HepG2 (cell line): ENCODE results near the gene NABP1. TPM values are rescaled to one million over a fixed set of nuclear protein-coding genes. Genes with fewer than 3 reads are reported as not detected.

Source experiments
- IRF1 ChIP-seq: sonication (generic); formaldehyde crosslinking; IDR thresholded peaks from 2 replicates; pipeline ENCODE4 v1.4.0; 2020; ENCODE audit warnings: low read depth, mild to moderate bottlenecking, missing genetic modification reagents
- SCMH1 ChIP-seq: sonication (generic); formaldehyde crosslinking; IDR thresholded peaks from 2 replicates; pipeline ENCODE4 v1.9.0; 2021; ENCODE audit warnings: missing genetic modification reagents, mild to moderate bottlenecking, borderline replicate concordance
- SPEN ChIP-seq: sonication (generic); formaldehyde crosslinking; IDR thresholded peaks from 2 replicates; pipeline ENCODE4 v1.5.1; 2020; ENCODE audit warnings: low read depth, mild to moderate bottlenecking, missing genetic modification reagents
- ZBTB20 ChIP-seq: sonication (generic); formaldehyde crosslinking; IDR thresholded peaks from 2 replicates; pipeline ENCODE4 v1.8.1; 2023; ENCODE audit warnings: missing genetic modification reagents, low read depth, mild to moderate bottlenecking, borderline replicate concordance
- ZNF138 ChIP-seq: sonication (generic); formaldehyde crosslinking; IDR thresholded peaks from 2 replicates; pipeline ENCODE4 v1.5.0; 2020; ENCODE audit warnings: mild to moderate bottlenecking, low read depth, missing genetic modification reagents
- ZNF737 ChIP-seq: sonication (generic); formaldehyde crosslinking; IDR thresholded peaks from 2 replicates; pipeline ENCODE4 v1.5.0; 2020; ENCODE audit warnings: missing genetic modification reagents, mild to moderate bottlenecking, borderline replicate concordance
- ZNF75D ChIP-seq: sonication (generic); formaldehyde crosslinking; IDR thresholded peaks from 2 replicates; pipeline ENCODE4 v1.8.1; 2023; ENCODE audit warnings: missing genetic modification reagents, mild to moderate bottlenecking, borderline replicate concordance
- ZNF792 ChIP-seq: IDR thresholded peaks from 2 replicates; pipeline ENCODE4 v1.6.1; 2016
- polyA plus RNA-seq, 8 experiments: library from polyadenylated mRNA; depleted of rRNA in 3 of 8; stranded (reverse) in 7 of 8; unstranded in 1 of 8; fragments of >200 nt; fragmentation: Illumina TruSeq in 4 of 8; extraction: Trizol in 4 of 8; gene quantifications; 2 replicates each; pipeline versions ENCODE4 v1.2.1 to v1.2.3, GENCODE V29; 2011 to 2016; ENCODE audit warnings: low read depth in 4 of 8, missing spikeins in 1 of 8, mixed read lengths in 1 of 8; ENCODE audit not compliant: insufficient read depth in 1 of 8
- total RNA-seq, 5 experiments: library from RNA; depleted of rRNA; stranded (reverse); fragments of >200 nt; fragmentation: Illumina TruSeq; extraction: Trizol; gene quantifications; 2 replicates each; pipeline ENCODE4 v1.2.3, GENCODE V29; 2016; ENCODE audit warnings: low read depth in 1 of 5
- TF ChIP-seq, protein P1 (sequence below): sonication (generic); formaldehyde crosslinking; IDR thresholded peaks from 2 replicates; pipeline ENCODE4 v1.5.0; 2020; ENCODE audit warnings: mild to moderate bottlenecking, missing genetic modification reagents, borderline replicate concordance
- TF ChIP-seq, protein P2 (sequence below): sonication (generic); formaldehyde crosslinking; IDR thresholded peaks from 2 replicates; pipeline ENCODE4 v1.5.0; 2020; ENCODE audit warnings: mild to moderate bottlenecking, missing genetic modification reagents, moderate library complexity
- TF ChIP-seq, protein P3 (sequence below), 2 experiments: IDR thresholded peaks; 2 replicates each; pipeline ENCODE4 v1.6.1; 2011 to 2012; ENCODE audit warnings: low read length in 2 of 2, borderline replicate concordance in 1 of 2, low read depth in 1 of 2, mild to moderate bottlenecking in 1 of 2, moderate library complexity in 1 of 2

NABP1 gene
- total and polyA plus RNA-seq, 2 of the 13 experiments (the other 11 are each of a cell fraction or from before 2014, with no cell fraction given): 14.9 to 19.8 TPM

DNA sequence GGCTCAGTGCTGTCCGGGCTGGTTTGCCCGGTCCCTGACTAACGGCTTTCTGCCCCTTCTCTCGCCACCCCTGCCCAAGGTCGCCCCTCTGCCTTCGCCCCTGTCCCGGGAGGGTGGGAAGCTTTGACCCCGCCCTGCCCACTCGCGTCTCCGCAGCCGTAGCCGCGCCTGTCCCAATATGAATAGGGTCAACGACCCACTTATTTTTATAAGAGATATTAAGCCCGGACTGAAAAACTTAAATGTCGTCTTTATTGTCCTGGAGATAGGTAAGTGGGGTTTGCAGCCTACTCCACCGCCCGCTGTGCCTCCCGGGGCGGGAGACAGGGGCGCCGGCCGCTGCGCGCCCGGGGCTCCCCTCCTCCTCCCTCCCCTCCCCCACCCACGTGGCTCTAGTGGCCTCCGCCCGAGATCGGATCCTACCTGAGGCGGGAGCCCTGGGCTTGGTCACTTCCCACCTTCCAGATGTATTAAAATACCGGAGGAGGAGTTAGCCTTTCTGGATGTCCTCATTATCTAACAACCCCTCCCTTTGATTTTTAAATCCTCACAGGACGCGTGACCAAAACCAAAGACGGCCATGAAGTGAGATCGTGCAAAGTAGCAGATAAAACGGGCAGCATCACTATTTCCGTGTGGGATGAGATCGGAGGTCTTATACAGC lies 633 bp downstream of the NABP1 start (continued):
- TF ChIP-seq, protein P1, sequence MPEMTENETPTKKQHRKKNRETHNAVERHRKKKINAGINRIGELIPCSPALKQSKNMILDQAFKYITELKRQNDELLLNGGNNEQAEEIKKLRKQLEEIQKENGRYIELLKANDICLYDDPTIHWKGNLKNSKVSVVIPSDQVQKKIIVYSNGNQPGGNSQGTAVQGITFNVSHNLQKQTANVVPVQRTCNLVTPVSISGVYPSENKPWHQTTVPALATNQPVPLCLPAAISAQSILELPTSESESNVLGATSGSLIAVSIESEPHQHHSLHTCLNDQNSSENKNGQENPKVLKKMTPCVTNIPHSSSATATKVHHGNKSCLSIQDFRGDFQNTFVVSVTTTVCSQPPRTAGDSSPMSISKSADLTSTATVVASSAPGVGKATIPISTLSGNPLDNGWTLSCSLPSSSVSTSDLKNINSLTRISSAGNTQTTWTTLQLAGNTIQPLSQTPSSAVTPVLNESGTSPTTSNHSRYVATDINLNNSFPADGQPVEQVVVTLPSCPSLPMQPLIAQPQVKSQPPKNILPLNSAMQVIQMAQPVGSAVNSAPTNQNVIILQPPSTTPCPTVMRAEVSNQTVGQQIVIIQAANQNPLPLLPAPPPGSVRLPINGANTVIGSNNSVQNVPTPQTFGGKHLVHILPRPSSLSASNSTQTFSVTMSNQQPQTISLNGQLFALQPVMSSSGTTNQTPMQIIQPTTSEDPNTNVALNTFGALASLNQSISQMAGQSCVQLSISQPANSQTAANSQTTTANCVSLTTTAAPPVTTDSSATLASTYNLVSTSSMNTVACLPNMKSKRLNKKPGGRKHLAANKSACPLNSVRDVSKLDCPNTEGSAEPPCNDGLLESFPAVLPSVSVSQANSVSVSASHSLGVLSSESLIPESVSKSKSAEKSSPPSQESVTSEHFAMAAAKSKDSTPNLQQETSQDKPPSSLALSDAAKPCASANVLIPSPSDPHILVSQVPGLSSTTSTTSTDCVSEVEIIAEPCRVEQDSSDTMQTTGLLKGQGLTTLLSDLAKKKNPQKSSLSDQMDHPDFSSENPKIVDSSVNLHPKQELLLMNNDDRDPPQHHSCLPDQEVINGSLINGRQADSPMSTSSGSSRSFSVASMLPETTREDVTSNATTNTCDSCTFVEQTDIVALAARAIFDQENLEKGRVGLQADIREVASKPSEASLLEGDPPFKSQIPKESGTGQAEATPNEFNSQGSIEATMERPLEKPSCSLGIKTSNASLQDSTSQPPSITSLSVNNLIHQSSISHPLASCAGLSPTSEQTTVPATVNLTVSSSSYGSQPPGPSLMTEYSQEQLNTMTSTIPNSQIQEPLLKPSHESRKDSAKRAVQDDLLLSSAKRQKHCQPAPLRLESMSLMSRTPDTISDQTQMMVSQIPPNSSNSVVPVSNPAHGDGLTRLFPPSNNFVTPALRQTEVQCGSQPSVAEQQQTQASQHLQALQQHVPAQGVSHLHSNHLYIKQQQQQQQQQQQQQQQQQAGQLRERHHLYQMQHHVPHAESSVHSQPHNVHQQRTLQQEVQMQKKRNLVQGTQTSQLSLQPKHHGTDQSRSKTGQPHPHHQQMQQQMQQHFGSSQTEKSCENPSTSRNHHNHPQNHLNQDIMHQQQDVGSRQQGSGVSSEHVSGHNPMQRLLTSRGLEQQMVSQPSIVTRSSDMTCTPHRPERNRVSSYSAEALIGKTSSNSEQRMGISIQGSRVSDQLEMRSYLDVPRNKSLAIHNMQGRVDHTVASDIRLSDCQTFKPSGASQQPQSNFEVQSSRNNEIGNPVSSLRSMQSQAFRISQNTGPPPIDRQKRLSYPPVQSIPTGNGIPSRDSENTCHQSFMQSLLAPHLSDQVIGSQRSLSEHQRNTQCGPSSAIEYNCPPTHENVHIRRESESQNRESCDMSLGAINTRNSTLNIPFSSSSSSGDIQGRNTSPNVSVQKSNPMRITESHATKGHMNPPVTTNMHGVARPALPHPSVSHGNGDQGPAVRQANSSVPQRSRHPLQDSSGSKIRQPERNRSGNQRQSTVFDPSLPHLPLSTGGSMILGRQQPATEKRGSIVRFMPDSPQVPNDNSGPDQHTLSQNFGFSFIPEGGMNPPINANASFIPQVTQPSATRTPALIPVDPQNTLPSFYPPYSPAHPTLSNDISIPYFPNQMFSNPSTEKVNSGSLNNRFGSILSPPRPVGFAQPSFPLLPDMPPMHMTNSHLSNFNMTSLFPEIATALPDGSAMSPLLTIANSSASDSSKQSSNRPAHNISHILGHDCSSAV (CRISPR knock-in tag): no peak
- TF ChIP-seq ZNF792 (CRISPR knock-in tag) (no peak), SCMH1 (CRISPR knock-in tag) (no peak), ZNF138 (CRISPR knock-in tag) (no peak), ZBTB20 (no peak), ZNF75D (no peak), IRF1 (CRISPR knock-in tag) (no peak), ZNF737 (CRISPR knock-in tag) (no peak), SPEN (CRISPR knock-in tag) (no peak)
- TF ChIP-seq, protein P2, sequence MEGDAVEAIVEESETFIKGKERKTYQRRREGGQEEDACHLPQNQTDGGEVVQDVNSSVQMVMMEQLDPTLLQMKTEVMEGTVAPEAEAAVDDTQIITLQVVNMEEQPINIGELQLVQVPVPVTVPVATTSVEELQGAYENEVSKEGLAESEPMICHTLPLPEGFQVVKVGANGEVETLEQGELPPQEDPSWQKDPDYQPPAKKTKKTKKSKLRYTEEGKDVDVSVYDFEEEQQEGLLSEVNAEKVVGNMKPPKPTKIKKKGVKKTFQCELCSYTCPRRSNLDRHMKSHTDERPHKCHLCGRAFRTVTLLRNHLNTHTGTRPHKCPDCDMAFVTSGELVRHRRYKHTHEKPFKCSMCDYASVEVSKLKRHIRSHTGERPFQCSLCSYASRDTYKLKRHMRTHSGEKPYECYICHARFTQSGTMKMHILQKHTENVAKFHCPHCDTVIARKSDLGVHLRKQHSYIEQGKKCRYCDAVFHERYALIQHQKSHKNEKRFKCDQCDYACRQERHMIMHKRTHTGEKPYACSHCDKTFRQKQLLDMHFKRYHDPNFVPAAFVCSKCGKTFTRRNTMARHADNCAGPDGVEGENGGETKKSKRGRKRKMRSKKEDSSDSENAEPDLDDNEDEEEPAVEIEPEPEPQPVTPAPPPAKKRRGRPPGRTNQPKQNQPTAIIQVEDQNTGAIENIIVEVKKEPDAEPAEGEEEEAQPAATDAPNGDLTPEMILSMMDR (CRISPR knock-in tag): no peak
- TF ChIP-seq, protein P3, sequence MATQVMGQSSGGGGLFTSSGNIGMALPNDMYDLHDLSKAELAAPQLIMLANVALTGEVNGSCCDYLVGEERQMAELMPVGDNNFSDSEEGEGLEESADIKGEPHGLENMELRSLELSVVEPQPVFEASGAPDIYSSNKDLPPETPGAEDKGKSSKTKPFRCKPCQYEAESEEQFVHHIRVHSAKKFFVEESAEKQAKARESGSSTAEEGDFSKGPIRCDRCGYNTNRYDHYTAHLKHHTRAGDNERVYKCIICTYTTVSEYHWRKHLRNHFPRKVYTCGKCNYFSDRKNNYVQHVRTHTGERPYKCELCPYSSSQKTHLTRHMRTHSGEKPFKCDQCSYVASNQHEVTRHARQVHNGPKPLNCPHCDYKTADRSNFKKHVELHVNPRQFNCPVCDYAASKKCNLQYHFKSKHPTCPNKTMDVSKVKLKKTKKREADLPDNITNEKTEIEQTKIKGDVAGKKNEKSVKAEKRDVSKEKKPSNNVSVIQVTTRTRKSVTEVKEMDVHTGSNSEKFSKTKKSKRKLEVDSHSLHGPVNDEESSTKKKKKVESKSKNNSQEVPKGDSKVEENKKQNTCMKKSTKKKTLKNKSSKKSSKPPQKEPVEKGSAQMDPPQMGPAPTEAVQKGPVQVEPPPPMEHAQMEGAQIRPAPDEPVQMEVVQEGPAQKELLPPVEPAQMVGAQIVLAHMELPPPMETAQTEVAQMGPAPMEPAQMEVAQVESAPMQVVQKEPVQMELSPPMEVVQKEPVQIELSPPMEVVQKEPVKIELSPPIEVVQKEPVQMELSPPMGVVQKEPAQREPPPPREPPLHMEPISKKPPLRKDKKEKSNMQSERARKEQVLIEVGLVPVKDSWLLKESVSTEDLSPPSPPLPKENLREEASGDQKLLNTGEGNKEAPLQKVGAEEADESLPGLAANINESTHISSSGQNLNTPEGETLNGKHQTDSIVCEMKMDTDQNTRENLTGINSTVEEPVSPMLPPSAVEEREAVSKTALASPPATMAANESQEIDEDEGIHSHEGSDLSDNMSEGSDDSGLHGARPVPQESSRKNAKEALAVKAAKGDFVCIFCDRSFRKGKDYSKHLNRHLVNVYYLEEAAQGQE (IDR thresholded peaks at IDR 0.05; ENCODE audit: borderline replicate concordance in 1 of 2, low read depth in 1 of 2, low read length in 2 of 2): no peak
